ENCODE measurements around the gene ARL6IP1.
A peak's percentile ranks its signal among the peaks of the same experiment; 100 is the strongest.
"Not testable (repeated sequence)": the region's sequence is repeated elsewhere in the genome, so short reads cannot be mapped to it uniquely, and the experiment has no call there.

Gene ARL6IP1

GRCh38 chr16:18788828-18789514, 12.4 kb downstream of the ARL6IP1 start:
- no peak for DNase-seq (ENCODE audit: low read depth)
- H3K4me3 ChIP-seq (ENCODE audit: low read length) = peak overlapping the region; percentile 100
- TF ChIP-seq CTCF (conservative IDR thresholded peaks at IDR 0.05; ENCODE audit: low read length) = no peak

GRCh38 chr16:18784917-18785623, 16.3 kb downstream of the ARL6IP1 start:
- no peak overlapping the region for H3K4me3 ChIP-seq (ENCODE audit: low read length)
- no peak for TF ChIP-seq CTCF (conservative IDR thresholded peaks at IDR 0.05; ENCODE audit: low read length)
- no peak for DNase-seq (ENCODE audit: low read depth)

GRCh38 chr16:18783430-18784341, 17.7 kb downstream of the ARL6IP1 start:
- DNase-seq (ENCODE audit: low read depth) = no peak
- no peak overlapping the region for H3K4me3 ChIP-seq (ENCODE audit: low read length)
- TF ChIP-seq CTCF (conservative IDR thresholded peaks at IDR 0.05; ENCODE audit: low read length) = no peak

- DNase-seq (ENCODE audit: low read depth) = no peak
- no peak overlapping the region for H3K4me3 ChIP-seq (ENCODE audit: low read length)
- TF ChIP-seq CTCF (conservative IDR thresholded peaks at IDR 0.05; ENCODE audit: low read length) = no peak
Measured at GRCh38 chr16:18782697-18783429, 18.5 kb downstream of the ARL6IP1 start.

GRCh38 chr16:18781232-18781631, 20.1 kb downstream of the ARL6IP1 start:
- not testable (repeated sequence) for H3K4me3 ChIP-seq (ENCODE audit: low read length); DNase-seq (ENCODE audit: low read depth)

GRCh38 chr16:18780460-18781026, 20.8 kb downstream of the ARL6IP1 start:
- not testable (repeated sequence) for DNase-seq (ENCODE audit: low read depth); H3K4me3 ChIP-seq (ENCODE audit: low read length)

- not testable (repeated sequence) for H3K4me3 ChIP-seq (ENCODE audit: low read length); DNase-seq (ENCODE audit: low read depth)
Measured at GRCh38 chr16:18777664-18778063, 23.7 kb downstream of the ARL6IP1 start.

- not testable (repeated sequence) for DNase-seq (ENCODE audit: low read depth); H3K4me3 ChIP-seq (ENCODE audit: low read length)
Measured at GRCh38 chr16:18776334-18776733, 25.0 kb downstream of the ARL6IP1 start.

- H3K4me3 ChIP-seq (ENCODE audit: low read length); DNase-seq (ENCODE audit: low read depth): not testable (repeated sequence)
Measured at GRCh38 chr16:18774651-18775050, 26.7 kb downstream of the ARL6IP1 start.

- not testable (repeated sequence) for H3K4me3 ChIP-seq (ENCODE audit: low read length); DNase-seq (ENCODE audit: low read depth)
Measured at GRCh38 chr16:18772171-18772570, 29.2 kb downstream of the ARL6IP1 start.

- not testable (repeated sequence) for DNase-seq (ENCODE audit: low read depth); H3K4me3 ChIP-seq (ENCODE audit: low read length)
Measured at GRCh38 chr16:18770336-18770962, 30.9 kb downstream of the ARL6IP1 start.

- not testable (repeated sequence) for DNase-seq (ENCODE audit: low read depth); H3K4me3 ChIP-seq (ENCODE audit: low read length)
Measured at GRCh38 chr16:18767217-18767616, 34.1 kb downstream of the ARL6IP1 start.

GRCh38 chr16:18762713-18763112, 38.6 kb downstream of the ARL6IP1 start:
- DNase-seq (ENCODE audit: low read depth); H3K4me3 ChIP-seq (ENCODE audit: low read length): not testable (repeated sequence)
